GM19193 (cell line): ENCODE results near the gene HOXA3.

Source experiments
- POLR2A ChIP-seq: IDR thresholded peaks from 4 replicates; pipeline ENCODE4 v1.6.1; 2011; ENCODE audit not compliant: insufficient read depth, insufficient read length; ENCODE audit errors: extremely low read depth

Gene HOXA3

GRCh38 chr7:27121684-27122076 is 30.7 kb downstream of the HOXA3 start:
- TF ChIP-seq POLR2A, result no peak

- TF ChIP-seq POLR2A, result no peak
These were observed 32.9 kb downstream of the HOXA3 start for GRCh38 chr7:27119412-27119911.

GRCh38 chr7:27118580-27118979 is 33.8 kb downstream of the HOXA3 start:
- no peak for TF ChIP-seq POLR2A

- TF ChIP-seq POLR2A, result no peak
These were observed 34.4 kb downstream of the HOXA3 start for GRCh38 chr7:27117887-27118491.

GRCh38 chr7:27116962-27117886 is 35.2 kb downstream of the HOXA3 start:
- no peak for TF ChIP-seq POLR2A

- TF ChIP-seq POLR2A, result no peak
These were observed 36.1 kb downstream of the HOXA3 start for GRCh38 chr7:27116031-27116961.

- TF ChIP-seq POLR2A, result no peak
These were observed 37.0 kb downstream of the HOXA3 start for GRCh38 chr7:27115221-27116026.

GRCh38 chr7:27114881-27115220 is 37.5 kb downstream of the HOXA3 start:
- no peak for TF ChIP-seq POLR2A

GRCh38 chr7:27113991-27114769 is 38.2 kb downstream of the HOXA3 start:
- TF ChIP-seq POLR2A, result no peak

GRCh38 chr7:27112955-27113949 is 39.1 kb downstream of the HOXA3 start:
- no peak for TF ChIP-seq POLR2A

GRCh38 chr7:27112361-27112760 is 40.0 kb downstream of the HOXA3 start:
- no peak for TF ChIP-seq POLR2A

GRCh38 chr7:27111751-27112277 is 40.6 kb downstream of the HOXA3 start:
- no peak for TF ChIP-seq POLR2A
